ENCODE results near the gene EVX2.

GRCh38 chr2:176081376-176081836 is 2.4 kb downstream of the EVX2 start:
- TF ChIP-seq PRDM10 (tag by site-specific recombination; IDR thresholded peaks at IDR 0.05), result no peak
- TF ChIP-seq PRDM6 (tag by site-specific recombination; IDR thresholded peaks at IDR 0.05), result no peak
- no peak for TF ChIP-seq CTCF (tag by site-specific recombination; IDR thresholded peaks at IDR 0.05)
- TF ChIP-seq KLF8 (tag by site-specific recombination; IDR thresholded peaks at IDR 0.05), result no peak
- no peak for TF ChIP-seq SP7 (tag by site-specific recombination; IDR thresholded peaks at IDR 0.05)
- no peak for TF ChIP-seq TCF7L2 (IDR thresholded peaks at IDR 0.05; ENCODE audit: borderline replicate concordance, low read depth, low read length)
- no peak for TF ChIP-seq ZNF169 (tag by site-specific recombination; IDR thresholded peaks at IDR 0.05)
- no peak for TF ChIP-seq REST (tag by site-specific recombination; IDR thresholded peaks at IDR 0.05)
- no peak for TF ChIP-seq ZIC2 (tag by site-specific recombination; IDR thresholded peaks at IDR 0.05)
- no peak for TF ChIP-seq TSHZ1 (tag by site-specific recombination; IDR thresholded peaks at IDR 0.05; ENCODE audit: borderline replicate concordance)
- TF ChIP-seq YY1 (tag by site-specific recombination; IDR thresholded peaks at IDR 0.05), result no peak
- no peak for TF ChIP-seq ZNF513 (tag by site-specific recombination; IDR thresholded peaks at IDR 0.05)
- no peak for TF ChIP-seq ZNF785 (tag by site-specific recombination; IDR thresholded peaks at IDR 0.05)
- no peak for TF ChIP-seq ZBTB8A (tag by site-specific recombination; IDR thresholded peaks at IDR 0.05)
